ENCODE results near the gene SOWAHB. TPM values are rescaled to one million over a fixed set of nuclear protein-coding genes. Genes with fewer than 3 reads are reported as not detected.

Gene SOWAHB
- total RNA-seq, 2 experiments from 2014 or later: not detected

GRCh38 chr4:76894537-76895255, 3.2 kb downstream of the SOWAHB start:
- Histone ChIP-seq H4K20me1 (ENCODE audit: insufficient read depth, low read length) (no peaks in the 10 kb centered on the region), H3K36me3 (ENCODE audit: insufficient read depth, low read length) (no peaks in the 10 kb centered on the region), H3K9me2 (ENCODE audit: insufficient read depth, low read length) (no peaks in the 10 kb centered on the region), H3K4me1 (ENCODE audit: insufficient read depth, low read length, poor library complexity, severe bottlenecking) (no peaks in the 10 kb centered on the region), H3K4me3 (ENCODE audit: low read depth, low read length, poor library complexity, severe bottlenecking) (no peak overlapping the region), H3K4me2 (ENCODE audit: low read length) (no peak overlapping the region), H2AFZ (ENCODE audit: low read length) (no peak overlapping the region), H3K9me3 (ENCODE audit: low read length) (no peaks in the 10 kb centered on the region), H3K27ac (ENCODE audit: low read depth, low read length, poor library complexity, severe bottlenecking) (no peak overlapping the region), H3K79me2 (ENCODE audit: insufficient read depth, low read depth, low read length) (no peaks in the 10 kb centered on the region)
- no TSS peak for BruUV-seq (replicated peaks)
- POLR2A ChIA-PET: interaction anchor here (1.2 kb wide), 1 partner anchor 12 kb away, joined by 4 read pairs; no protein-coding TSS in a partner anchor
- intact Hi-C loops (cut with micrococcal nuclease; ENCODE audit: unreplicated experiment): no loop called here
- TF ChIP-seq, protein P1, sequence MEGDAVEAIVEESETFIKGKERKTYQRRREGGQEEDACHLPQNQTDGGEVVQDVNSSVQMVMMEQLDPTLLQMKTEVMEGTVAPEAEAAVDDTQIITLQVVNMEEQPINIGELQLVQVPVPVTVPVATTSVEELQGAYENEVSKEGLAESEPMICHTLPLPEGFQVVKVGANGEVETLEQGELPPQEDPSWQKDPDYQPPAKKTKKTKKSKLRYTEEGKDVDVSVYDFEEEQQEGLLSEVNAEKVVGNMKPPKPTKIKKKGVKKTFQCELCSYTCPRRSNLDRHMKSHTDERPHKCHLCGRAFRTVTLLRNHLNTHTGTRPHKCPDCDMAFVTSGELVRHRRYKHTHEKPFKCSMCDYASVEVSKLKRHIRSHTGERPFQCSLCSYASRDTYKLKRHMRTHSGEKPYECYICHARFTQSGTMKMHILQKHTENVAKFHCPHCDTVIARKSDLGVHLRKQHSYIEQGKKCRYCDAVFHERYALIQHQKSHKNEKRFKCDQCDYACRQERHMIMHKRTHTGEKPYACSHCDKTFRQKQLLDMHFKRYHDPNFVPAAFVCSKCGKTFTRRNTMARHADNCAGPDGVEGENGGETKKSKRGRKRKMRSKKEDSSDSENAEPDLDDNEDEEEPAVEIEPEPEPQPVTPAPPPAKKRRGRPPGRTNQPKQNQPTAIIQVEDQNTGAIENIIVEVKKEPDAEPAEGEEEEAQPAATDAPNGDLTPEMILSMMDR (conservative IDR thresholded peaks at IDR 0.05; ENCODE audit: low read length): no peak
- no peak for TF ChIP-seq EZH2phosphoT487 (IDR thresholded peaks at IDR 0.05; ENCODE audit: borderline replicate concordance, low read depth, low read length)
- CTCF ChIA-PET (ENCODE audit: unreplicated experiment): no interaction called here
- DNase-seq (ENCODE audit: low spot score): no peak

- CTCF ChIA-PET (ENCODE audit: unreplicated experiment): interaction anchor here (0.6 kb wide), 1 partner anchor 154 kb away, joined by 4 read pairs; no protein-coding TSS in a partner anchor
Measured at GRCh38 chr4:76892601-76893000, 5.3 kb downstream of the SOWAHB start.

More at GRCh38 chr4:76892601-76893000, 5.3 kb downstream of the SOWAHB start:
- Histone ChIP-seq H4K20me1 (ENCODE audit: insufficient read depth, low read length) (no peaks in the 10 kb centered on the region), H3K4me2 (ENCODE audit: low read length) (no peak overlapping the region), H3K9me2 (ENCODE audit: insufficient read depth, low read length) (no peaks in the 10 kb centered on the region), H2AFZ (ENCODE audit: low read length) (no peak overlapping the region), H3K9me3 (ENCODE audit: low read length) (no peaks in the 10 kb centered on the region), H3K79me2 (ENCODE audit: insufficient read depth, low read depth, low read length) (no peaks in the 10 kb centered on the region), H3K4me3 (ENCODE audit: low read depth, low read length, poor library complexity, severe bottlenecking) (no peak overlapping the region), H3K36me3 (ENCODE audit: insufficient read depth, low read length) (no peaks in the 10 kb centered on the region), H3K4me1 (ENCODE audit: insufficient read depth, low read length, poor library complexity, severe bottlenecking) (no peaks in the 10 kb centered on the region), H3K27ac (ENCODE audit: low read depth, low read length, poor library complexity, severe bottlenecking) (no peak overlapping the region)
- no peak for TF ChIP-seq EZH2phosphoT487 (IDR thresholded peaks at IDR 0.05; ENCODE audit: borderline replicate concordance, low read depth, low read length)
- TF ChIP-seq, protein P1 (conservative IDR thresholded peaks at IDR 0.05; ENCODE audit: low read length): no peak
- no peak for DNase-seq (ENCODE audit: low spot score)
- BruUV-seq (replicated peaks): no TSS peak
- intact Hi-C loops (cut with micrococcal nuclease; ENCODE audit: unreplicated experiment): no loop called here
- POLR2A ChIA-PET: interaction anchor here (0.5 to 1.0 kb wide), 5 partner anchors 10 to 295 kb away, joined by 3 to 4 read pairs (median 3); no protein-coding TSS in a partner anchor

All from OCI-LY7 (cell line).